HFFc6 (cell line): ENCODE results near the gene TMEM98. TPM values are rescaled to one million over a fixed set of nuclear protein-coding genes. Genes with fewer than 3 reads are reported as not detected.

Source experiments
- DNase-seq: peaks from one replicate; pipeline ENCODE4 v3.0.0-alpha.2; 2018
- H3K27ac Mint-ChIP-seq: 2 replicates; pipeline ENCODE4 v1.8.0; 2020; ENCODE audit warnings: mild to moderate bottlenecking, mixed read lengths
- H3K27me3 Mint-ChIP-seq: 2 replicates; pipeline ENCODE4 v1.8.0; 2021; ENCODE audit warnings: mild to moderate bottlenecking, moderate library complexity, mixed read lengths; ENCODE audit not compliant: insufficient read depth
- H3K36me3 Mint-ChIP-seq: 2 replicates; pipeline ENCODE4 v1.8.0; 2021; ENCODE audit warnings: low read depth, mixed read lengths
- H3K4me1 Mint-ChIP-seq: 2 replicates; pipeline ENCODE4 v1.8.0; 2020; ENCODE audit warnings: low read depth, mixed read lengths
- H3K4me3 Mint-ChIP-seq: 2 replicates; pipeline ENCODE4 v1.8.0; 2020; ENCODE audit warnings: mild to moderate bottlenecking, moderate library complexity, mixed read lengths
- H3K9me3 Mint-ChIP-seq: 2 replicates; pipeline ENCODE4 v1.8.0; 2020; ENCODE audit warnings: mild to moderate bottlenecking, mixed read lengths
- total RNA-seq, 6 experiments: library from RNA; stranded (reverse); fragmentation: NEBNext Ultra II Directional; extraction: Animal tissue kit (Norgen Biotek cat#: 25700); gene quantifications; 2 replicates in 1 of 6; 3 replicates in 5 of 6; pipeline ENCODE4 v1.2.3, GENCODE V29; 2021
- TF ChIP-seq, protein P1 (sequence below): fragments of 200-600 bp; sonication (generic); IDR thresholded peaks from 2 replicates; pipeline ENCODE4 v1.5.0; 2021; ENCODE audit warnings: antibody characterized with exemption, mild to moderate bottlenecking

Gene TMEM98
- total RNA-seq, 6 experiments from 2014 or later = 34.4 to 66.9 (median 38.5) TPM

DNA sequence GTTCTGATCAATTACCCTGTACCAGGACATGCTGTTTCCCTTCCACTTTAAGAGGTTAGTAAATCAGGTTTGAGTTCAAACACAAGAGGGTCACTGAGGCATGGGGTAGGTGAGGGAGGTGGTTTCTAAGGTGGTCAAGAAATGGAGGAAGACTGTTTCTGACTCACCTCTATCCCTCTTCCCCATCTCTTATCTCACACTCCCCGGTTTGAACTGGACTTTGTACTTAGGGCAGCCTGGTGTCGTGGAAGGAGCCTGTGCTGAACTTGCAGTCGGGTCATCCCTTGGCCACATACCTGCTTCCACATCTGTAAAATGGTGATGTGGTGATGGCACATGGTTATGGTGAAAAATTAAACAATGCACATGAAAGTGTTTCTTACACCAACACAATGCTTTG lies 17.2 kb upstream of the TMEM98 start:
- Mint-ChIP-seq H3K27ac (no peak overlapping the region), H3K27me3 (peaks cover 2% of the 10 kb centered on the region; the same call in 1 of the 2 replicates), H3K4me1 (peaks cover 15% of the 10 kb centered on the region), H3K4me3 (no peak overlapping the region), H3K36me3 (no peaks in the 10 kb centered on the region), H3K9me3 (no peaks in the 10 kb centered on the region)
- DNase-seq = no peak
- TF ChIP-seq, protein P1, sequence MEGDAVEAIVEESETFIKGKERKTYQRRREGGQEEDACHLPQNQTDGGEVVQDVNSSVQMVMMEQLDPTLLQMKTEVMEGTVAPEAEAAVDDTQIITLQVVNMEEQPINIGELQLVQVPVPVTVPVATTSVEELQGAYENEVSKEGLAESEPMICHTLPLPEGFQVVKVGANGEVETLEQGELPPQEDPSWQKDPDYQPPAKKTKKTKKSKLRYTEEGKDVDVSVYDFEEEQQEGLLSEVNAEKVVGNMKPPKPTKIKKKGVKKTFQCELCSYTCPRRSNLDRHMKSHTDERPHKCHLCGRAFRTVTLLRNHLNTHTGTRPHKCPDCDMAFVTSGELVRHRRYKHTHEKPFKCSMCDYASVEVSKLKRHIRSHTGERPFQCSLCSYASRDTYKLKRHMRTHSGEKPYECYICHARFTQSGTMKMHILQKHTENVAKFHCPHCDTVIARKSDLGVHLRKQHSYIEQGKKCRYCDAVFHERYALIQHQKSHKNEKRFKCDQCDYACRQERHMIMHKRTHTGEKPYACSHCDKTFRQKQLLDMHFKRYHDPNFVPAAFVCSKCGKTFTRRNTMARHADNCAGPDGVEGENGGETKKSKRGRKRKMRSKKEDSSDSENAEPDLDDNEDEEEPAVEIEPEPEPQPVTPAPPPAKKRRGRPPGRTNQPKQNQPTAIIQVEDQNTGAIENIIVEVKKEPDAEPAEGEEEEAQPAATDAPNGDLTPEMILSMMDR = no peak

DNA sequence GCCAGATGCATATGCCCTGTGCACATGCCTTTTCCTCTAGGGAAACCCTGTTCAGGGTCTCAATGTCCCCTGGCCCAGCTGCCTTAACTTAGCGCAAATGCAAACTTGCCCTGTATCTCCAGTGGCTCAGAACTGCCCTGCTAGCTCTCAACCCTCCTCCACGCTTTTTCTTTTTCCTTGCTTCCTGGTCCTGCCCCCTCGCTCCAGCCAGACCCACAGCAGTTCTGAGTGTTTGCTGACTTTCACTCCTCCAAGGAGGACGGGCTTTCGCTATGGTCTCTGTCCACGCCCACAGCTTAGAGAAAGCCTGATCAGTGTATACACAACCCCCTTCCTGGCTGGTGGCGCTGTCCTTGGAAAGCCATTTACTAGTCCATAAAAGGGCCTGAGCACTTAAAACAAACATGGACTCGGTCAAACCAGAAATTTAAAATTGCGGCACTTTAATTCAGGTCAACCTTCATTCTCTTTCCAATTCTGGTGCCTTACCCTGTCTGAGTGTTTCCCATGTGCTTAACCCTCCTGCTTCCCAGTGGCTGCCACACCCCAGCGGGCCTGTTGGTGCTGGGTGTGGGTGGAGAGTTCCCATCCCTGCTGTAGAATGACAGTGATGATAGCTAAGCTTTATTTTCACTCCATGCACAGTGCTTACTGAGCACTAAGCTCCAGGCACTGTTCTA lies 15.6 kb upstream of the TMEM98 start:
- Mint-ChIP-seq H3K4me1 (peaks cover 15% of the 10 kb centered on the region), H3K36me3 (no peaks in the 10 kb centered on the region), H3K4me3 (peak overlapping the region; percentile 63), H3K27me3 (peaks cover 2% of the 10 kb centered on the region; the same call in 1 of the 2 replicates), H3K9me3 (no peaks in the 10 kb centered on the region), H3K27ac (peak overlapping the region; percentile 10; the same call in 1 of the 2 replicates)
- peak; percentile 74 for DNase-seq
- TF ChIP-seq, protein P1 = peak; percentile 49; the same call in 1 of the 2 replicates

DNA sequence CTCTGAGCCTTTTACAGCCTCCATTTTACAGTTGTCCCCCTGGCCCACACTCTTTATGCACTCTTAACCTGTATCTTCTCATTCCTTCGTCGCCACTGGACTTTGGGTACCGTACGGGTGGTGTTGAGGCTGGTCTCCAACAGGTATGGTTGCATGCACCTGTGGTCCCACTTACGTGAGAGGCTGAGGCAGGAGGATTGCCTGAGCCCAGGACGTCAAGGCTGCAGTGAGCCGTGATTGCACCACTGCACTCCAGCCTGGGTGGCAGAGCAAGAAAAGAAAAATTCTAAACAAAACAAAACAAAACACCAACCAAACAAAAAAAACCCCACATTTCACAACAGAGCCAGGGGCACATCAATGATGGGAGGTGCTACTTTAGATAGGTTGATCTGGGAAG lies 14.4 kb upstream of the TMEM98 start:
- H3K27ac Mint-ChIP-seq = no peak overlapping the region
- TF ChIP-seq, protein P1 = no peak

DNA sequence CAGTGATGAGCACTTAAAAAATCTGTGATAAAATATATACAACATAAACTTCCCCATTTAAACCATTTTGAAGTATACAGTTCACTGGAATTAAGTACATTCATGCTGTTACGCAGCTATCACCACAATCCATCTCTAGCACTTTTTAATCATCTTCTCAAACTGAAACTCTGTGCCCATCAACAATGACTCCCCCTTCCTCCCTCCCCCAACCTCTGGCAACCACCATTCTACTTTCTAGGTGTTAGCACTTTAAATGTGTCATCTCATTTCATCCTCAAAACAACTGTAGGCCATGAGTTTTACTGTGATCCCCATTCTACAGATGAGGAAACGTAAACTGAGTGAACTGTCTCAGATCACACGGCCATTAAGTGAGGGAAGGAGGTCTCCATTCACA lies 13.8 kb upstream of the TMEM98 start:
- TF ChIP-seq, protein P1 = no peak
- Mint-ChIP-seq H3K4me3 (no peak overlapping the region), H3K27me3 (peaks cover 4% of the 10 kb centered on the region; the same call in 1 of the 2 replicates), H3K27ac (no peak overlapping the region), H3K9me3 (no peaks in the 10 kb centered on the region), H3K4me1 (peaks cover 15% of the 10 kb centered on the region), H3K36me3 (no peaks in the 10 kb centered on the region)
- no peak for DNase-seq

More for the DNA sequence above, 14.4 kb upstream of the TMEM98 start:
- Mint-ChIP-seq H3K27me3 (peaks cover 4% of the 10 kb centered on the region; the same call in 1 of the 2 replicates), H3K4me1 (peaks cover 15% of the 10 kb centered on the region), H3K4me3 (no peak overlapping the region), H3K36me3 (no peaks in the 10 kb centered on the region), H3K9me3 (no peaks in the 10 kb centered on the region)
- no peak for DNase-seq

DNA sequence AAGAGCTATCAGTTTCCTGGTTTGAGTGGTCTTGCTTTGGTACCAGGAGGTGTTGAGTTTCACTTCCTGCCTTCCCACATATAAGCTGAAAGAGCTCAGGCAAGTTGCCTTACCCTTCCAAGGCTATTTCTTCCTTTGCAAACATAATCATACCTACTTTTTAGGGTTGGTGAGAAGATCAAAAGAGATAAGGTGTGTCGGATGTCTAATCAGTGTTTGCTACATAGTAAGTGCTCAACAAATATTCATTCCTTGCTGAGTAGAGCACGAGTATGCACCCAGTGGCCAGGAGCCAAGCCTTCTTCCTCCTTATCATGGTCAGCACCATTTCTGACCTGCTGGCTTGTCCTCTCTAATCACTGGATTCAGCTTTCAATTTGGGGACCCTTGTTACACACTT lies 12.7 kb upstream of the TMEM98 start:
- Mint-ChIP-seq H3K4me1 (peaks cover 10% of the 10 kb centered on the region), H3K4me3 (no peak overlapping the region), H3K9me3 (no peaks in the 10 kb centered on the region), H3K36me3 (no peaks in the 10 kb centered on the region), H3K27ac (no peak overlapping the region), H3K27me3 (peaks cover 4% of the 10 kb centered on the region; the same call in 1 of the 2 replicates)
- TF ChIP-seq, protein P1 = no peak
- no peak for DNase-seq
